Measurements from ENCODE around the gene QTRT2. TPM values are rescaled to one million over a fixed set of nuclear protein-coding genes. Genes with fewer than 3 reads are reported as not detected.

QTRT2 gene
- total and polyA plus RNA-seq, 4 donors, result 4.3 to 11.3 (median 5.9) TPM

GRCh38 chr3:114126461-114126860 is 69.9 kb downstream of the QTRT2 start (continued):
- TF ChIP-seq RXRA (IDR thresholded peaks at IDR 0.05), result no peak
- no peak for TF ChIP-seq SP1 (IDR thresholded peaks at IDR 0.05)
- TF ChIP-seq RAD21 (IDR thresholded peaks at IDR 0.05), result no peak
- no peak for TF ChIP-seq CTCF (IDR thresholded peaks at IDR 0.05; ENCODE audit: low read depth, low read length, missing input control)

GRCh38 chr3:114127517-114127916 is 71.0 kb downstream of the QTRT2 start:
- Histone ChIP-seq H3K36me3 (ENCODE audit: control insufficient read depth in 4 of 4, insufficient read depth in 3 of 4, low read depth in 1 of 4, low read length in 3 of 4) (no peaks in the 10 kb centered on the region), H3K9me3 (ENCODE audit: control insufficient read depth in 4 of 4, low read length in 3 of 4) (no peaks in the 10 kb centered on the region), H3K27ac (ENCODE audit: low read depth in 1 of 2, low read length in 2 of 2) (no peak overlapping the region), H3K4me3 (ENCODE audit: low read depth in 1 of 3, low read length in 3 of 3) (no peak overlapping the region), H3K4me1 (ENCODE audit: control insufficient read depth in 4 of 4, insufficient read depth in 4 of 4, low read length in 3 of 4) (no peaks in the 10 kb centered on the region), H3K9ac (ENCODE audit: low read depth in 1 of 2, low read length in 2 of 2) (no peak overlapping the region), H3K27me3 (ENCODE audit: control insufficient read depth in 4 of 4, insufficient read depth in 4 of 4, low read length in 3 of 4) (peaks cover 0 to 3% (median 0%) of the 10 kb centered on the region in 4 donors)
- WGBS, result 90% methylated on average over 3 of the region's 3 CpGs
- TF ChIP-seq YY1 (IDR thresholded peaks at IDR 0.05) (no peak), TAF1 (conservative IDR thresholded peaks at IDR 0.05) (no peak), EGR1 (IDR thresholded peaks at IDR 0.05; ENCODE audit: low read depth in 2 of 2) (no peak), HNF4G (IDR thresholded peaks at IDR 0.05) (no peak), HNF4A (conservative IDR thresholded peaks at IDR 0.05) (no peak), GABPA (IDR thresholded peaks at IDR 0.05 in 1 of 2, conservative IDR thresholded peaks at IDR 0.05 in 1 of 2) (no peak), CTCF (IDR thresholded peaks at IDR 0.05; ENCODE audit: low read depth, low read length, missing input control) (no peak), RXRA (IDR thresholded peaks at IDR 0.05) (no peak), RAD21 (IDR thresholded peaks at IDR 0.05) (no peak), ATF3 (IDR thresholded peaks at IDR 0.05) (no peak), FOXA1 (IDR thresholded peaks at IDR 0.05) (no peak), JUND (IDR thresholded peaks at IDR 0.05) (no peak), NR2F2 (IDR thresholded peaks at IDR 0.05) (no peak), FOXA2 (IDR thresholded peaks at IDR 0.05) (no peak), MAX (IDR thresholded peaks at IDR 0.05) (no peak)
- no peak for DNase-seq (ENCODE audit: low spot score)

GRCh38 chr3:114128231-114128630 is 71.7 kb downstream of the QTRT2 start:
- WGBS, result 94% methylated on average over 1 of the region's 1 CpG
- Histone ChIP-seq H3K27ac (ENCODE audit: low read depth in 1 of 2, low read length in 2 of 2) (no peak overlapping the region), H3K4me3 (ENCODE audit: low read depth in 1 of 3, low read length in 3 of 3) (no peak overlapping the region), H3K27me3 (ENCODE audit: control insufficient read depth in 4 of 4, insufficient read depth in 4 of 4, low read length in 3 of 4) (peaks cover 0 to 3% (median 0%) of the 10 kb centered on the region in 4 donors), H3K36me3 (ENCODE audit: control insufficient read depth in 4 of 4, insufficient read depth in 3 of 4, low read depth in 1 of 4, low read length in 3 of 4) (no peaks in the 10 kb centered on the region), H3K9ac (ENCODE audit: low read depth in 1 of 2, low read length in 2 of 2) (no peak overlapping the region), H3K9me3 (ENCODE audit: control insufficient read depth in 4 of 4, low read length in 3 of 4) (no peaks in the 10 kb centered on the region), H3K4me1 (ENCODE audit: control insufficient read depth in 4 of 4, insufficient read depth in 4 of 4, low read length in 3 of 4) (no peaks in the 10 kb centered on the region)
- TF ChIP-seq HNF4A (conservative IDR thresholded peaks at IDR 0.05) (no peak), RAD21 (IDR thresholded peaks at IDR 0.05) (no peak), ZBTB33 (IDR thresholded peaks at IDR 0.05) (no peak), NR2F2 (IDR thresholded peaks at IDR 0.05) (no peak), JUND (IDR thresholded peaks at IDR 0.05) (no peak), RXRA (IDR thresholded peaks at IDR 0.05) (no peak), FOXA2 (IDR thresholded peaks at IDR 0.05) (no peak), ATF3 (IDR thresholded peaks at IDR 0.05) (no peak)
- DNase-seq (ENCODE audit: low spot score), result no peak
